Measurements from ENCODE around the gene C1orf146.

DNA sequence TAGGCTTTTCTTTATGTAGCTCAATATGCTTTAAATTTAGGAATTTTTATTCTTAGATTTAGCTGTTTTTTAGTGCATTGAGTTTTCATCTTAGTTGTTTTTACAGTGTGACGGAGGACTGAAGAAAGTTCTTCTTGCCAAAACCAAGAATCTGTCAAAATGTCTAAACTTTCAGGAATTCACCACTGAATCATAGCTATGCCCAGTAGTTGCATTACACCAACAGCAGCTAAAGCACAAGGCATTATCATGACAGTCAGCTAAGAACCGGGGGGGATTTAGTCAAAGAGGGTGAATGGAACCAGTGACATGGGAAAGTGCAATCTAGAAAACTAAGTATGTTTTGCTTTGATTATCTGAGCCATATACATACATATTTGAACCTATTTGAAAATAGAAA lies 6.5 kb upstream of the C1orf146 start:
- TF ChIP-seq CTCF (IDR thresholded peaks at IDR 0.05 in 4 of 5, conservative IDR thresholded peaks at IDR 0.05 in 1 of 5) (no peak), POLR2A (IDR thresholded peaks at IDR 0.05) (no peak)
